Stimulated activated CD4-positive, alpha-beta T cell treated with anti-CD3 and anti-CD28 coated beads, Interleukin-15, amount 100 ng/mL, for 1 hour (primary cell): Measurements from ENCODE around the gene TTC21B.

Experiments
- DNase-seq, 2 donors: peaks; one replicate each; pipeline ENCODE4 v3.0.0-alpha.2; 2020; ENCODE audit warnings: low read depth in 1 of 2, low spot score in 1 of 2

Gene TTC21B

GRCh38 chr2:165840333-165840958 is 113.1 kb downstream of the TTC21B start:
- DNase-seq = no peak

DNA sequence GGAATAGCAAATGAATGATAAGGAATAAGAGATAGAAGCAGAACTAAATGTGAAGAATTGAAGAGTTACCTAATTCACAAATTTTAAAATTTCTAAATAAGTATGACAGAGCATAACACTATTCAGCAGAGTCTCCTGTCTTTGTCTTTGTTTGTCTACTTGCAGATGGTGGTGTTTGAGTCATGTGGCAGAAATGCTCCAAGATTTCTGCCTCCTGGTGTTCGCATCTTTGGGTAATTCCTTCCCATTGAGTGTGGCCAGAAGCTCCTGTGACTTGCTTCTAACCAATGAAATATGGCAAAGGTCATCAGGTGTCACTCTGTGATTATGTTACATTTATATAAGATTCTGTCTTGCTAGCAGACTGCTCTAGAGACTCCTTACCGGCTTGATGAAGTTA is 114.0 kb downstream of the TTC21B start:
- no peak for DNase-seq

DNA sequence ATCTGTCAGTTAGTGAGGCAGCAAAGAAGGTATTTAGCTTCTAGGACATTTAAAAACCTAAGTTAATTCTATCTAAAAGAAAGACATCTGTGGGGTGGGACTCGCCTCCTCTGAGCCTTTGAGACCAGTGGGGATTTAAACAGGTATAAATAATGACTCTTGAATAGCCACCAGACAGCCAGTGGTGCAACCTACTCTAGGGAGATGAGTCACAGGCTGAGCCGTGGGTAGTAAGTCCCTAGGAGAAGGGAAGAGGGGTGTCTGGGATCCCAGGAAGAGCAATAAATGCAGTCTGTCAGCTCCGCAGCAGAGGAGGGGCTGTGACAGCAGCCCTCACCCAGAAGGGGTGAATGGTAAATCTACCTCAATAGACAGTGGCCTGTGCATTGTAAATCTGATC is 116.5 kb downstream of the TTC21B start:
- no peak for DNase-seq

- no peak for DNase-seq
Observed at GRCh38 chr2:165835363-165835762, 118.2 kb downstream of the TTC21B start.

- DNase-seq = no peak
Observed at GRCh38 chr2:165833156-165833555, 120.4 kb downstream of the TTC21B start.

DNA sequence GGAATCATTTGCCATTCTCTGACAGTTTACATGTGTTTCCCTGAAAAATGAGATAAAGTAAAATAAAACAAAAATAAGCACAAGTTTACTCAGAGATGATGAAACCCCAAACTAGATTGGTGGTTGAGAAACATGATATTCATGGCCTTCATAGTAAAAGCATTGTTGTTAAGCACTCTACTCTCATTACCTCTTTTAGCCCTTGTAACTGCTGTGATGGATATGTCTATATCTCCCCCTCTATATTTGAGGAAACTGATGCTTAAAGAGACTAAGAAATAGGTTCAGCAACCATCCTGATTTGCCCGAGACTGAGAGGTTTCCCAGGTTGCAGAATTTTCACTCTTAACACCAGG is 125.7 kb downstream of the TTC21B start:
- no peak for DNase-seq

- no peak for DNase-seq
Observed at GRCh38 chr2:165827016-165827920, 126.3 kb downstream of the TTC21B start.

- DNase-seq = no peak
Observed at GRCh38 chr2:165825041-165825440, 128.5 kb downstream of the TTC21B start.
